Transverse colon (tissue), 4 donors: Measurements from ENCODE around the gene UBE2J2.

ENCODE experiments used
- CTCF ChIP-seq, 5 experiments: fragments of 200-600 bp in 3 of 5; fragments of 450-650 bp in 2 of 5; sonication (generic) in 3 of 5; IDR thresholded peaks; 1 replicate in 2 of 5; 2 replicates in 3 of 5; pipeline ENCODE4 v1.5.1; 2016 to 2017; ENCODE audit warnings: antibody characterized with exemption in 5 of 5, inconsistent platforms in 3 of 5, mild to moderate bottlenecking in 2 of 5, moderate library complexity in 1 of 5
- EP300 ChIP-seq: sonication (generic); formaldehyde crosslinking; IDR thresholded peaks from one replicate; pipeline ENCODE4 v1.6.1; 2017; ENCODE audit warnings: antibody characterized with exemption, low read depth
- POLR2A ChIP-seq: fragments of 450-650 bp; IDR thresholded peaks from one replicate; pipeline ENCODE4 v1.6.1; 2016; ENCODE audit warnings: antibody characterized with exemption, mild to moderate bottlenecking, moderate library complexity
- POLR2AphosphoS5 ChIP-seq, 3 donors: sonication (generic); formaldehyde crosslinking; IDR thresholded peaks; one replicate each; pipeline ENCODE4 v1.6.1; 2016; ENCODE audit warnings: antibody characterized with exemption in 3 of 3

- no peak for TF ChIP-seq EP300
- no peak for TF ChIP-seq CTCF (IDR thresholded peaks at IDR 0.05)
- TF ChIP-seq POLR2AphosphoS5 (IDR thresholded peaks at IDR 0.05) = peak in 2 of 3 donors; percentile 78 to 83
- peak; percentile 48 for TF ChIP-seq POLR2A
These were observed at the start of gene UBE2J2 for GRCh38 chr1:1273512-1274298.
